ENCODE data around the gene CCDC54. TPM values are rescaled to one million over a fixed set of nuclear protein-coding genes. Genes with fewer than 3 reads are reported as not detected.

Gene CCDC54
- total and polyA plus RNA-seq, 2 of the 8 experiments (the other 6 are each of a cell fraction or from before 2014, with no cell fraction given) = not detected

DNA sequence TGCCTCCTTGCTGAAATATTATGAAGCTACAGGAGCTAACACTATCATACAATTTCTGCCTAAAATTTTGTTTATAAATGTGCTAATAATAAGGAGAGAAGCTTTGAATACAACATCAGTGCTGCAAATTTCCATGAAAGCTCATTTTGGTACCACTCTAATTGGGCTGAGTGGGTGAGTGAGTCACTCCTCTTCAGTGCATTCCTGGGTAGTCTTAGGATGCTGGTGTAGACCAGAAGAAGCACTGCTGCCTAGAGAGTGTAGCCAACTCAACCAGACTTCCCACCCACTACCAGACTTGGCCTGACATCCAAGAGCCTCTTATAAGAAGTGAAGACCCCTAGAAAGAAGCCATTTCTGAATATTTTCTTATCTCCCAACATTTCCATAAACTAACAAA, 32.5 kb upstream of the CCDC54 start:
- Histone ChIP-seq H2BK15ac (ENCODE audit: low read length) (no peak overlapping the region), H3K56ac (replicated peaks; ENCODE audit: insufficient read length, low read depth, low read length) (no peak overlapping the region), H2BK5ac (ENCODE audit: low read depth, low read length) (no peak overlapping the region), H2AK5ac (ENCODE audit: low read depth, low read length) (no peak overlapping the region), H3K9me3 (ENCODE audit: insufficient read depth in 2 of 2, low read depth in 1 of 2, low read length in 1 of 2) (no peaks in the 10 kb centered on the region), H3K9ac (replicated peaks in 1 of 4; ENCODE audit: extremely low read depth in 1 of 4, low read depth in 3 of 4, low read length in 3 of 4) (no peak overlapping the region), H3K4ac (replicated peaks; ENCODE audit: insufficient read length, low read depth, low read length) (no peak overlapping the region), H3K79me2 (ENCODE audit: control insufficient read depth in 1 of 2, insufficient read depth in 2 of 2, low read length in 2 of 2) (no peaks in the 10 kb centered on the region), H3K27me3 (replicated peaks in 1 of 4; ENCODE audit: control insufficient read depth in 3 of 4, extremely low read depth in 1 of 4, insufficient read depth in 3 of 4, low read length in 3 of 4) (no peaks in the 10 kb centered on the region), H3K4me1 (replicated peaks in 1 of 4; ENCODE audit: control insufficient read depth in 3 of 4, insufficient read depth in 4 of 4, low read length in 3 of 4) (no peaks in the 10 kb centered on the region), H2BK12ac (ENCODE audit: low read depth, low read length) (no peak overlapping the region), H3K27ac (ENCODE audit: low read depth, low read length) (no peak overlapping the region), H3K23me2 (ENCODE audit: low read depth, low read length) (no peaks in the 10 kb centered on the region), H2AFZ (ENCODE audit: low read length) (no peak overlapping the region), H3K36me3 (ENCODE audit: control insufficient read depth in 2 of 4, insufficient read depth in 4 of 4, low read length in 3 of 4) (no peaks in the 10 kb centered on the region), H4K5ac (ENCODE audit: insufficient read length, low read depth, low read length) (no peak overlapping the region), H4K91ac (replicated peaks; ENCODE audit: insufficient read length, low read length) (no peak overlapping the region), H3K79me1 (ENCODE audit: low read depth, low read length) (no peaks in the 10 kb centered on the region), H3K14ac (ENCODE audit: insufficient read length) (no peak overlapping the region), H3K4me3 (ENCODE audit: extremely low read depth in 1 of 4, insufficient read depth in 2 of 4, low read depth in 3 of 4, low read length in 4 of 4) (no peak overlapping the region), H2BK120ac (replicated peaks; ENCODE audit: low read depth, low read length) (no peak overlapping the region), H4K20me1 (replicated peaks in 1 of 2; ENCODE audit: control insufficient read depth in 1 of 2, insufficient read depth in 2 of 2, low read length in 2 of 2) (no peaks in the 10 kb centered on the region), H4K8ac (ENCODE audit: extremely low read depth, insufficient read depth, low read length) (no peak overlapping the region), H3K4me2 (ENCODE audit: insufficient read depth in 1 of 2, low read depth in 2 of 2, low read length in 2 of 2) (no peak overlapping the region), H2BK20ac (ENCODE audit: low read length) (no peak overlapping the region), H3K23ac (ENCODE audit: insufficient read length) (no peak overlapping the region), H3K18ac (ENCODE audit: extremely low read depth, low read length) (no peak overlapping the region)
- ChIA-PET POLR2A (ENCODE audit: partially characterized antibody) (no interaction called here), CTCF (ENCODE audit: partially characterized antibody) (interaction anchor here (0.6 to 1.3 kb wide), 5 partner anchors 11 to 364 kb away, joined by 3 to 5 read pairs (median 3); no protein-coding TSS in a partner anchor)
- DNase-seq (ENCODE audit: low read depth in 1 of 2, low spot score in 2 of 2) = no peak
- no peak for FAIRE-seq
- no peak for TF ChIP-seq GABPA (IDR thresholded peaks at IDR 0.05; ENCODE audit: borderline replicate concordance, insufficient read depth, low read length)
- TF ChIP-seq ATF2 (IDR thresholded peaks at IDR 0.05; ENCODE audit: low read length) = no peak
- no peak for TF ChIP-seq RFX5 (IDR thresholded peaks at IDR 0.05; ENCODE audit: borderline replicate concordance, low read depth, low read length)
- TF ChIP-seq FOSL1 (IDR thresholded peaks at IDR 0.05; ENCODE audit: insufficient read depth, low read depth, low read length) = no peak
- TF ChIP-seq SP2 (IDR thresholded peaks at IDR 0.05; ENCODE audit: low read length) = no peak
- TF ChIP-seq TBP (IDR thresholded peaks at IDR 0.05; ENCODE audit: low read depth, low read length) = no peak
- TF ChIP-seq HDAC6 (IDR thresholded peaks at IDR 0.05; ENCODE audit: low read depth, low read length) = no peak
- TF ChIP-seq TAF1 (IDR thresholded peaks at IDR 0.05; ENCODE audit: low read depth, low read length) = no peak
- no peak for TF ChIP-seq ZNF274 (IDR thresholded peaks at IDR 0.05; ENCODE audit: borderline replicate concordance, extremely low read depth, low read length)
- TF ChIP-seq HDAC2 (IDR thresholded peaks at IDR 0.05; ENCODE audit: borderline replicate concordance in 1 of 2, low read depth in 2 of 2, low read length in 2 of 2) = no peak
- no peak for TF ChIP-seq ASH2L (IDR thresholded peaks at IDR 0.05; ENCODE audit: low read length)
- no peak for TF ChIP-seq SIX5 (IDR thresholded peaks at IDR 0.05; ENCODE audit: low read depth, low read length)
- no peak for TF ChIP-seq BCL11A (IDR thresholded peaks at IDR 0.05; ENCODE audit: low read depth in 2 of 2, low read length in 2 of 2)
- no peak for TF ChIP-seq CTBP2 (IDR thresholded peaks at IDR 0.05; ENCODE audit: borderline replicate concordance, insufficient read depth, insufficient read length, low read length)
